ENCODE results near the gene RALY. TPM values are rescaled to one million over a fixed set of nuclear protein-coding genes. Genes with fewer than 3 reads are reported as not detected.

The RALY gene
- total and polyA plus RNA-seq, 9 donors: 56.5 to 166 (median 147) TPM

- DNase-seq: peak; percentile 57
- peak overlapping the region; percentile 97 for H3K27ac ChIP-seq (ENCODE audit: low read length)
- no peaks in the 10 kb centered on the region for H3K9me3 ChIP-seq (replicated peaks; ENCODE audit: control insufficient read depth, low read depth, low read length)
- peaks cover 9% of the 10 kb centered on the region for H3K4me1 ChIP-seq (ENCODE audit: control insufficient read depth, insufficient read depth, low read length)
- H3K36me3 ChIP-seq (ENCODE audit: control insufficient read depth, insufficient read depth, low read length): peaks cover 5% of the 10 kb centered on the region
- WGBS (ENCODE audit: insufficient coverage): 6% methylated on average over 15 of the region's 22 CpGs
- no peaks in the 10 kb centered on the region for H3K27me3 ChIP-seq (ENCODE audit: control insufficient read depth, insufficient read depth, low read length)
- H3K4me3 ChIP-seq (ENCODE audit: low read length): peak overlapping the region; percentile 99
Measured at GRCh38 chr20:34110745-34111641, 117.3 kb downstream of the RALY start.

- H3K27me3 ChIP-seq (ENCODE audit: control insufficient read depth, insufficient read depth, low read length): no peaks in the 10 kb centered on the region
- peak within 1 kb of the TSS; percentile 97 for H3K27ac ChIP-seq (ENCODE audit: low read length)
- H3K36me3 ChIP-seq (ENCODE audit: control insufficient read depth, insufficient read depth, low read length): peaks cover 4% of the 10 kb centered on the region
- peak; percentile 99 for DNase-seq
- no peaks in the 10 kb centered on the region for H3K9me3 ChIP-seq (replicated peaks; ENCODE audit: control insufficient read depth, low read depth, low read length)
- H3K4me3 ChIP-seq (ENCODE audit: low read length): peak within 1 kb of the TSS; percentile 99
- WGBS (ENCODE audit: insufficient coverage): under 1% methylated on average over 80 of the region's 81 CpGs
- peaks cover 9% of the 10 kb centered on the region for H3K4me1 ChIP-seq (ENCODE audit: control insufficient read depth, insufficient read depth, low read length)
Measured at GRCh38 chr20:34111702-34112599, 118.2 kb downstream of the RALY start, which contains the start of gene EIF2S2. Gene EIF2S2, minus strand, starts transcription at chr20:34112243. Its CDS starts 133 bp downstream, at chr20:34112110.

DNA sequence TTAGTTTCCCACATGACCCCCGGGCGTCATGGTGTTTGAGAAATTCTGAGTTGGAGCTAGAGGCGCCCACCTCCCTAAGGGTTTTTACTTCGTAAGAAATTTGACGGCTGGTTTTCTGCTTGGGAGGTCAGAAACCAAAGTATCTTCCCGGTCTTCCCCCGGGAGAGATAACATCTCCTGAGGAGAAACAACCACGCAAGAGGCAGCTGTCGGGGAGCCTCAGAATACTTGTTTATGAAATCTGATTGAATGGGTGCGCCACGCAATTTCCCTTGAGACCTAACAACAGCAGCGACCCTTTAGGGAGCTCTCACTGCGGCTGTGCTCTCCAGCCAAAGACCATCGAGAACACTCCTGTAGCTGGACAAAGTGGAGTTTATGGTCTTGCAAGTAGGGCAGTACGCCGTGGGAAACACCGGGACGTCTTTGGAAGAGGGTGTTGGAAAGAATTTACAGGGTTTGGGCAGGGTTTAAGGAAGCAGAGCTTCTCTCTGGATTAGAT, 118.9 kb downstream of the RALY start:
- peak; percentile 74 for DNase-seq
- H3K4me1 ChIP-seq (ENCODE audit: control insufficient read depth, insufficient read depth, low read length): peaks cover 9% of the 10 kb centered on the region
- WGBS (ENCODE audit: insufficient coverage): 0% methylated on average over 8 of the region's 18 CpGs
- H3K27me3 ChIP-seq (ENCODE audit: control insufficient read depth, insufficient read depth, low read length): no peaks in the 10 kb centered on the region
- H3K4me3 ChIP-seq (ENCODE audit: low read length): peak overlapping the region; percentile 99
- H3K9me3 ChIP-seq (replicated peaks; ENCODE audit: control insufficient read depth, low read depth, low read length): no peaks in the 10 kb centered on the region
- H3K27ac ChIP-seq (ENCODE audit: low read length): peak overlapping the region; percentile 96
- H3K36me3 ChIP-seq (ENCODE audit: control insufficient read depth, insufficient read depth, low read length): peaks cover 4% of the 10 kb centered on the region

DNA sequence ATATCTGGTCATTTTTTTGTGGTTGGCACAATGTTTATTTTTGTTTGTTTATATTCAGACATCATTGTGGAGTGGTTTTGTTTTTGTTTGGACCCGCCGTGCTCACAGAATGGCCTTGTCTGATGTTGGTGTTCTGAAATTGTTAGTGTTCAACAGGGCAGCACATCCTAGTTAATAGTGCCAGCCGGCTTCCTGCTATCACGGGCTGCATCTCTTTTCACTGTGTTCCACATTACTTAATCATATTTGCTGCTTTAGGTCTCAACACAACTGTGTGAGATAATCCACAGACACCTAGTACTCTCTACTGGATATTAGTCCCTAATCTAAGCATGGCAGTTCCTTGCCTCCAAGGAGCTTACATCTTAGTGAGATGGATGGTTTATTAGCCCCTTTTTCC, 121.1 kb downstream of the RALY start:
- no peak overlapping the region for H3K27ac ChIP-seq (ENCODE audit: low read length)
- WGBS (ENCODE audit: insufficient coverage): 75% methylated on average over 2 of the region's 4 CpGs
- DNase-seq: no peak
- H3K4me1 ChIP-seq (ENCODE audit: control insufficient read depth, insufficient read depth, low read length): peaks cover 9% of the 10 kb centered on the region
- H3K27me3 ChIP-seq (ENCODE audit: control insufficient read depth, insufficient read depth, low read length): no peaks in the 10 kb centered on the region
- no peaks in the 10 kb centered on the region for H3K36me3 ChIP-seq (ENCODE audit: control insufficient read depth, insufficient read depth, low read length)
- H3K4me3 ChIP-seq (ENCODE audit: low read length): no peak overlapping the region
- no peaks in the 10 kb centered on the region for H3K9me3 ChIP-seq (replicated peaks; ENCODE audit: control insufficient read depth, low read depth, low read length)

DNA sequence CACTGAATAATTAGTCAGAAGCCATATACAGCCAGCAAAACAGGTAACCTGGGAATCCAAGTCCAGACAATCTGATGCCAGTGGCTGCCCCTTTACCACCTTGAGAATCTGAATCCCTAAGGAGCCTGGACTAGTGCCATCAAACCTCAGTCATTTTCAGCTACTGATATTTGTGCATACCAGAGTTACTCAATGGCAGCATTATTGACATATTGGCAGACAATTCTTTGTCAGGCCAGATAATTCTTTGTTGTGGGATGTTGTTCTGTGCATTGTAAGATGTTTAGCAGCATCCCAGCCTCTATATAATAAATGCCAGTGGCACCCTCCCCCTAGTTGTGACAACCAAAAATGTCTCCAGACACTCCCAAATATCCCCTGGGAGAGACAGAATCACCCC, 121.5 kb downstream of the RALY start:
- Histone ChIP-seq H3K9me3 (replicated peaks; ENCODE audit: control insufficient read depth, low read depth, low read length) (no peaks in the 10 kb centered on the region), H3K4me3 (ENCODE audit: low read length) (no peak overlapping the region), H3K4me1 (ENCODE audit: control insufficient read depth, insufficient read depth, low read length) (peaks cover 8% of the 10 kb centered on the region), H3K27me3 (ENCODE audit: control insufficient read depth, insufficient read depth, low read length) (no peaks in the 10 kb centered on the region), H3K36me3 (ENCODE audit: control insufficient read depth, insufficient read depth, low read length) (no peaks in the 10 kb centered on the region), H3K27ac (ENCODE audit: low read length) (no peak overlapping the region)
- no peak for DNase-seq

DNA sequence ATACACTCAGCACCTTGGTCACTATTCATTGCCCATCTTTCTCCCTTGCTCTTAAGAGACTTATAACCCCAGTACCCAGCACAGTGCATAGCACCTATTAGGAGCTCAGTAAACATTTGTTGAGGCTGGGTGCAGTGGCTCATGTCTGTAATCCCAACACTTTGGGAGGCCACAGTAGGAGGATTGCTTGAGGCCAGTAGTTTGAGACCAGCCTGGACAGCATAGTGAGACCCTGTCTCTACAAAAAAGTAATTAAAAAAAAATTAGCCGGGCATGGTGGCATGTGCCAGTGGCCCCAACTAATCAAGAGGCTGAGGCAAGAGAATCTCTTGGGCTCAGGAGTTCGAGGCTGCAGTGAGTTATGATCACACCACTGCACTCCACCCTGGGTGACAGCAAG, 126.5 kb downstream of the RALY start:
- H3K4me3 ChIP-seq (ENCODE audit: low read length): no peak overlapping the region
- no peaks in the 10 kb centered on the region for H3K36me3 ChIP-seq (ENCODE audit: control insufficient read depth, insufficient read depth, low read length)
- WGBS (ENCODE audit: insufficient coverage): 100% methylated on average over 1 of the region's 2 CpGs
- no peaks in the 10 kb centered on the region for H3K4me1 ChIP-seq (ENCODE audit: control insufficient read depth, insufficient read depth, low read length)
- H3K27ac ChIP-seq (ENCODE audit: low read length): no peak overlapping the region
- H3K9me3 ChIP-seq (replicated peaks; ENCODE audit: control insufficient read depth, low read depth, low read length): no peaks in the 10 kb centered on the region
- H3K27me3 ChIP-seq (ENCODE audit: control insufficient read depth, insufficient read depth, low read length): no peaks in the 10 kb centered on the region
- DNase-seq: no peak

GRCh38 chr20:34122274-34122980, 128.7 kb downstream of the RALY start:
- Histone ChIP-seq H3K4me1 (ENCODE audit: control insufficient read depth, insufficient read depth, low read length) (no peaks in the 10 kb centered on the region), H3K36me3 (ENCODE audit: control insufficient read depth, insufficient read depth, low read length) (no peaks in the 10 kb centered on the region), H3K9me3 (replicated peaks; ENCODE audit: control insufficient read depth, low read depth, low read length) (no peaks in the 10 kb centered on the region), H3K27ac (ENCODE audit: low read length) (no peak overlapping the region), H3K27me3 (ENCODE audit: control insufficient read depth, insufficient read depth, low read length) (no peaks in the 10 kb centered on the region), H3K4me3 (ENCODE audit: low read length) (no peak overlapping the region)
- DNase-seq: no peak
- WGBS (ENCODE audit: insufficient coverage): 93% methylated on average over 43 of the region's 43 CpGs

- Histone ChIP-seq H3K27me3 (ENCODE audit: control insufficient read depth, insufficient read depth, low read length) (no peaks in the 10 kb centered on the region), H3K27ac (ENCODE audit: low read length) (no peak overlapping the region), H3K36me3 (ENCODE audit: control insufficient read depth, insufficient read depth, low read length) (no peaks in the 10 kb centered on the region), H3K4me1 (ENCODE audit: control insufficient read depth, insufficient read depth, low read length) (no peaks in the 10 kb centered on the region), H3K9me3 (replicated peaks; ENCODE audit: control insufficient read depth, low read depth, low read length) (no peaks in the 10 kb centered on the region), H3K4me3 (ENCODE audit: low read length) (no peak overlapping the region)
- no peak for DNase-seq
Measured at GRCh38 chr20:34123309-34123708, 129.6 kb downstream of the RALY start.

GRCh38 chr20:34124469-34125249, 130.9 kb downstream of the RALY start:
- peaks cover 3% of the 10 kb centered on the region for H3K4me1 ChIP-seq (ENCODE audit: control insufficient read depth, insufficient read depth, low read length)
- H3K27ac ChIP-seq (ENCODE audit: low read length): no peak overlapping the region
- H3K9me3 ChIP-seq (replicated peaks; ENCODE audit: control insufficient read depth, low read depth, low read length): no peaks in the 10 kb centered on the region
- WGBS (ENCODE audit: insufficient coverage): 50% methylated on average over 1 of the region's 2 CpGs
- H3K4me3 ChIP-seq (ENCODE audit: low read length): no peak overlapping the region
- DNase-seq: no peak
- no peaks in the 10 kb centered on the region for H3K36me3 ChIP-seq (ENCODE audit: control insufficient read depth, insufficient read depth, low read length)
- H3K27me3 ChIP-seq (ENCODE audit: control insufficient read depth, insufficient read depth, low read length): no peaks in the 10 kb centered on the region

Measured in muscle of leg (tissue), 11 donors.